ENCODE measurements around the gene GLYR1. TPM values are rescaled to one million over a fixed set of nuclear protein-coding genes. Genes with fewer than 3 reads are reported as not detected.

GLYR1 gene
- total and polyA plus RNA-seq, 10 of the 15 experiments (the other 5 are each of a cell fraction or from before 2014, with no cell fraction given) = 7.3 to 90.2 (median 57.2) TPM

- TF ChIP-seq IKZF1 (conservative IDR thresholded peaks at IDR 0.05) (no peak), YY1 (IDR thresholded peaks at IDR 0.05; ENCODE audit: low read depth, low read length) (no peak), NR2C2 (IDR thresholded peaks at IDR 0.05; ENCODE audit: borderline replicate concordance, control insufficient read depth, insufficient read length, low read depth) (no peak), RELA (IDR thresholded peaks at IDR 0.05; ENCODE audit: borderline replicate concordance, partially characterized antibody) (no peak), CEBPB (IDR thresholded peaks at IDR 0.05; ENCODE audit: borderline replicate concordance in 1 of 2, low read depth in 2 of 2, low read length in 2 of 2) (no peak), ATF7 (IDR thresholded peaks at IDR 0.05; ENCODE audit: low read depth) (no peak), USF1 (IDR thresholded peaks at IDR 0.05; ENCODE audit: borderline replicate concordance, extremely low read length, insufficient read depth, low read depth, low read length) (peak; percentile 25), CHD1 (IDR thresholded peaks at IDR 0.05; ENCODE audit: low read depth, low read length) (no peak), RAD51 (IDR thresholded peaks at IDR 0.05) (peak; percentile 79; the same call in 1 of the 2 replicates)
Measured at GRCh38 chr16:4771646-4772045, 75.4 kb downstream of the GLYR1 start (continued).

- H3K4me2 ChIP-seq (ENCODE audit: control insufficient read depth, insufficient read depth) = peak overlapping the region; percentile 14
- H3K9ac ChIP-seq (ENCODE audit: control insufficient read depth, insufficient read depth, low read length) = no peak overlapping the region
- H3K9me3 ChIP-seq (replicated peaks; ENCODE audit: control insufficient read depth, insufficient read depth, low read length) = no peaks in the 10 kb centered on the region
- peak overlapping the region; percentile 91 for H3K4me3 ChIP-seq
- in situ Hi-C loops (cut with MboI) (no loop called here), intact Hi-C loops (cut with micrococcal nuclease; ENCODE audit: unreplicated experiment) (loop anchor here (2.0 kb wide), 3 partner anchors 34 to 78 kb away; partner anchors contain the start of genes ANKS3, DNAAF8, GLYR1 and ROGDI)
- 63% methylated on average over 7 of the region's 7 CpGs for WGBS (ENCODE audit: insufficient coverage, insufficient replicate concordance, low lambda C conversion rate, missing lambda C conversion rate)
- peaks cover 8% of the 10 kb centered on the region; the same call in 1 of the 2 replicates for H3K4me1 ChIP-seq (ENCODE audit: control insufficient read depth, insufficient read depth, low read length)
- ChIA-PET SMC1A (ENCODE audit: uncharacterized antibody, unreplicated experiment) (interaction anchor here (0.6 to 3.4 kb wide), 3 partner anchors 35 to 83 kb away, joined by 3 to 15 read pairs (median 3); partner anchors contain the start of genes ANKS3 and DNAAF8), CTCF (interaction anchor here (1.0 to 1.4 kb wide), 3 partner anchors 31 to 34 kb away, joined by 3 to 7 read pairs (median 3); partner anchors contain the start of genes DNAAF8 and ROGDI), RAD21 (ENCODE audit: unreplicated experiment) (interaction anchor here (0.6 to 2.0 kb wide), 4 partner anchors 16 to 35 kb away, joined by 3 to 18 read pairs (median 4); partner anchors contain the start of genes ANKS3 and DNAAF8), POLR2A (interaction anchor here (1.3 to 2.8 kb wide), 4 partner anchors 22 to 153 kb away, joined by 5 to 15 read pairs (median 8); partner anchors contain the start of genes ANKS3 and DNAAF8)
- peaks cover 18% of the 10 kb centered on the region for H3K79me2 ChIP-seq (ENCODE audit: control insufficient read depth, insufficient read depth, low read length)
- DNase-seq (ENCODE audit: low read depth, low spot score) = no peak
- no peaks in the 10 kb centered on the region; a peak in 1 of 4 replicates for H3K36me3 ChIP-seq (ENCODE audit: control insufficient read depth in 2 of 2, insufficient read depth in 2 of 2, low read length in 1 of 2)
- FAIRE-seq = no peak
- H2AFZ ChIP-seq (ENCODE audit: control insufficient read depth, low read depth, low read length) = peak overlapping the region; percentile 80
- H4K20me1 ChIP-seq (ENCODE audit: control insufficient read depth, insufficient read depth) = no peaks in the 10 kb centered on the region
- no TSS peak for BruUV-seq (replicated peaks)
- no peak overlapping the region for H3K27ac ChIP-seq (ENCODE audit: control insufficient read depth, insufficient read depth)
- TF ChIP-seq CEBPZ (IDR thresholded peaks at IDR 0.05; ENCODE audit: low read depth, low read length) (no peak), NKRF (conservative IDR thresholded peaks at IDR 0.05) (no peak)
- ATAC-seq = no peak
- H3K27me3 ChIP-seq (replicated peaks in 1 of 2; ENCODE audit: control insufficient read depth in 2 of 2, insufficient read depth in 2 of 2, low read length in 1 of 2) = no peaks in the 10 kb centered on the region
Measured at GRCh38 chr16:4769306-4769638, 77.8 kb downstream of the GLYR1 start.
